MV-4-11 (cell line): ENCODE results near the gene PFDN2.
A peak's percentile ranks its signal among the peaks of the same experiment; 100 is the strongest.

Source experiments
- DNase-seq: peaks from one replicate; lab custom pipeline; 2025; lab: John Stamatoyannopoulos, UW

The PFDN2 gene

GRCh38 chr1:161117759-161118581 lies at the start of gene PFDN2, which contains the start of gene NIT1:
Gene PFDN2 (minus strand): TSS chr1:161118037. CDS start chr1:161118026, 11 bp downstream.
Gene NIT1 (plus strand): TSS chr1:161118105. CDS start chr1:161118177, 72 bp downstream.
- peak; percentile 63 for DNase-seq

- DNase-seq, result no peak
Observed at GRCh38 chr1:161166669-161167548, 49.1 kb upstream of the PFDN2 start.

DNA sequence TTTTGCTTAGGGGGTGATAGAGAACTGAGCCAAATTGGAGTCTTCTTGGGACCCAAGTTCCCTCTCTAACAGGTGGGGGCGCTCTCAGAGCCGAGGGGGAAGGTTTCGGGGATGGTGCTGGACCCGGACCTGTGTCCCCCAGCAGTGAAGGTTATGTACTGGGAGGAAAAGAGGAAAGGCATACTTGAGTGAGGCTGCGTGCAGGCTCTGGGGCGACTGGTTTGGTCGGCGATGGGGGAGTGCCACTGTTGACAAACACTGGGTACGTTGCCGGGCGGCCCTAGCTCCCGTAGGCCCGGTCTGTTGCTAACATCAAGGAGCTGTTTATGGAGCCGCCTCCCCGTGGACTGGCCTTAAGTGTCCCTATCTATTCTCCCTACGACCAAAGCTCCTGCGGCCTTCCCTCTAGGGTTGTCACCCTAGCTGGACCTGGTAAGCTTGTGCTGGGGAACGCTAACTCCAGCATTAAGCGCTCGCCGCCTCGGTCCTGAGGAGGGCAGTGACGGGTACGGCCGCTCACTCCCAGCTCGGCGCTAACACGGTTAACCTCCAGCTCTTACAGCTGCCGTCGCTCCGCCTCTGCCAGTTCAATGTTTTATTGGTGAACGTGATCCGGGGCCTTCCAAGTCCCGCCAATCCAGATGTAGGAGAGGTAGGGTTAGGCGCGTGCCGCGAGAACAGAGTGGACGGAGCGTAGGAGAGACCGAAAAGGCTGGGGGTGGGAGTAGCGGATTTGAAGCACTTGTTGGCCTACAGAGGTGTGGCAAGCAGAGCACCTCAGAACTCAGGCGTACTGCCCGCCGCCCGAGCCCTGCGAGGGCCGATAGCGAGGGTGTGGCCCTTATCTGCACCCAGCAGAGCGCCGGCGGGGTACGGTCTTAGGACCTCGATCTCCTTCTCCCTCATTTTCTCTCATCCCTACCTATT lies 48.2 kb upstream of the PFDN2 start, which contains the start of gene PPOX:
PPOX (plus strand) TSS at position 685 of the 927 bp plus-strand sequence. CDS start 422 bp downstream, outside the sequence.
- peak; percentile 97 for DNase-seq

GRCh38 chr1:161164901-161165610 lies 47.2 kb upstream of the PFDN2 start:
- no peak for DNase-seq

DNA sequence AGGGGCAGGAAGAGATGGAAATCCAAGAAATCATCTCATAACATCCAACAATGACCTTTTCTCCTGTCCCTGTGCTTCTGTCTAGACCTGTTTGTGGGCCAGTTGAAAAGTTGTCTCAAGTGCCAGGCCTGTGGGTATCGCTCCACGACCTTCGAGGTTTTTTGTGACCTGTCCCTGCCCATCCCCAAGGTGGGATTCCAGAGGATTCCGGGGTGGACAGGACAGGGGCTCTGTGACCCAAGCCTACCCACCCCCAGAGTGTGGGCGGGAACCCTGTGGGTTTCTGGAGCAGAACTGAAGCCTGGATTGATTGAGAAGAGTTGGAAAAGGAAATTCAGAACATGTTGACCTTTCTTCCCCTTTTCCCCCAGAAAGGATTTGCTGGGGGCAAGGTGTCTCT lies 46.0 kb upstream of the PFDN2 start:
- no peak for DNase-seq

DNA sequence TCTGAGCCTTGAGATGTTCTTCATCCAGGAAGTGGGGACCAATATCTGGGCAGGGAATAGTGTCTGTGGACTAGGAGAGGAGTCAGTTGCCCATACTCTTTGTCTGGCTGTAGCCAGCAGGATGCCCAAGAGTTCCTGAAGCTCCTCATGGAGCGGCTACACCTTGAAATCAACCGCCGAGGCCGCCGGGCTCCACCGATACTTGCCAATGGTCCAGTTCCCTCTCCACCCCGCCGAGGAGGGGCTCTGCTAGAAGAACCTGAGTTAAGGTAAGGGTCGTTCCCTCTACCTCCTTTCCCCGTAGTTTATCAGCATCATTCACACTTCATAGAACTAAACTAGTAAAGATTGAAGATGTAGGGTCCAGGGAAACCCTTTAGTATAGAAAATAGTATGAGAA lies 45.0 kb upstream of the PFDN2 start:
- DNase-seq, result no peak

- DNase-seq, result no peak
Observed at GRCh38 chr1:161162052-161162451, 44.2 kb upstream of the PFDN2 start.

GRCh38 chr1:161161652-161162051 lies 43.8 kb upstream of the PFDN2 start:
- DNase-seq, result no peak

- no peak for DNase-seq
Observed at GRCh38 chr1:161160671-161161145, 42.9 kb upstream of the PFDN2 start.

- DNase-seq, result no peak
Observed at GRCh38 chr1:161159913-161160243, 42.0 kb upstream of the PFDN2 start.

DNA sequence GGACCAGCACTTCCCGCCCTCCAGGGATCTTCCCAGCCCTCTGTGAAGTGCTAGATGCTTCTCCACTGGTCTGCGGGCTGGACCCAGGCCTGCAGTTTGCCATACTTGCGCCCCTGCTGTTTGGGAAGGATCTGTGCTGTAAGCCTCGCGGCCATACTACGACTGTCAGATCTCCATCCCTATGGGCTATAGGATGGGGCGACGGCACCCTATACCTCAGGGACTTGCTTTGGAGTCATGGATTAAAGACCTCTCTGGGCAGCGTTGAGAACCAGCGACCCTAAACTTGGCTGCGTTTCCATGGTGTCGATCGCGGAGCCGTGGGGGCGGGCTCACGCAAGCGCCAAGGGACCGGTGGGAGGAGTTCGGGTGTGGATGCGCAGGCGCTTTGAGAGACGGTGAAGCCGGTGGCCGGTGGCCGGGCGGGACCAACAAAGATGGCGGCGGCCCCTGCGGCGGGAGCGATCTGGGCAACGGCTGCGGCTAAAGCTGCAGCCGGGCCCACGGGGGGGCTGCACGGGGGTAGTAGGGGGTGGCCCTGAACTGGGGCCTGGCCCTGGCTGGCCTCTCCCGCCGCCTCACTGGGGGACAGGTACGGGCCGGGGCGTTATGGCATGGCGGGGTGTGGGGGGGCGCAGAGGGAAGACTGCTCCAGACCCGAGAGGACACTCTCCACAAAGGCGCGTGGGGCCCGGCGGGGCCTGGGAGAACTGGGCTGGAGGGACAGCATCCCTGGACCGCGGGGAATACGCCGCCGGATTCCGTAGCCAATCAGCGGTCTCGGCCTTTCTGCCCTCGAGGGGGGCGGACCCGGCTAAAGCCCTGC lies 41.5 kb upstream of the PFDN2 start, which contains the start of gene USP21:
USP21 (plus strand) TSS at position 414 of the 826 bp plus-strand sequence. CDS start 1,141 bp downstream, outside the sequence.
- peak; percentile 83 for DNase-seq

- no peak for DNase-seq
Observed at GRCh38 chr1:161158316-161159010, 40.6 kb upstream of the PFDN2 start.

DNA sequence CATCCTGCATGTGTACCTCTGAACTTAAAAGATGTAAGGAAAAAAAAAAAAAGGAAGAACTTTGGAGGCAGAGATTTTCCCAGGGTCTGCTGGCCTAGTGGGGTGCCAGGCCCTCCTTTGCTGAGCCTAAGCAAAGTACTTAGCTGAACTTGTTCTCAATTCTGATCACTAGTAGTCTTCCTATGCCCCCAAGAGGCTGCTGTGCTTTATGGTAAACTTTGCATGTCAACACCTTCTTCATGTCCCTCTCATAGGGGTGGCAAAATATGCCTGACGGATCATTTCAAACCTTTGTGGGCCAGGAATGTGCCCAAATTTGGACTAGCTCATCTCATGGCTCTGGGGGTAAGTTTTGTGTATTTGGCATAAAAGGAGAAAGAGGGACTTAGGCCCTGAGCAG lies 40.0 kb upstream of the PFDN2 start:
- no peak for DNase-seq

DNA sequence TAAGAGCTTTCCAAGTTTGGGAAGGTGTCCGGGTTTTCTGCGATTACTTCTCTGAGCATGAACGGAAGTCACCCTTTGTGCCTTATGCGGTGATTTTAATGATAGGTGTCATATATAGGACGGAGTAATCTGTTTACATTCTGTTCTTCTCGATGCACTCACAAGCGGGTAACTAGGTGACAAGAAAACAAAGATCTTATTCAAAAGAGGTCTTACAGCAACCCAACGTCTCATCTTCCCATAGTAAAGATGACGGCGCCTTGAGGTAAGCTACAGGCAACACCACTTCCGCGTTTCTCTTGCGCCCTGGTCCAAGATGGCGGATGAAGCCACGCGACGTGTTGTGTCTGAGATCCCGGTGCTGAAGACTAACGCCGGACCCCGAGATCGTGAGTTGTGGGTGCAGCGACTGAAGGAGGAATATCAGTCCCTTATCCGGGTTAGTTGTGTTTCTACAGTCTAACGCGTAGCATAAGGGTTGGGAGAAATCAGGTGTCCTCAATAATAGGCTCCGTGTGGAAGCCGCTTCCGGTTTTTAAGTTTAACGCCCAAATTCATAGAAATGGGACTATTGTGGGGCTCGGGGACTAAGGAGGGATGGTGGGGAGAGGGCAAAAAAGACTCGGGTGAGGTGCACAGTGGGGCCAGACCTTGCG lies 36.0 kb upstream of the PFDN2 start, which contains the start of gene UFC1:
UFC1 (plus strand) TSS at position 297 of the 656 bp plus-strand sequence; CDS start at position 317, 20 bp downstream.
- peak; percentile 87 for DNase-seq

DNA sequence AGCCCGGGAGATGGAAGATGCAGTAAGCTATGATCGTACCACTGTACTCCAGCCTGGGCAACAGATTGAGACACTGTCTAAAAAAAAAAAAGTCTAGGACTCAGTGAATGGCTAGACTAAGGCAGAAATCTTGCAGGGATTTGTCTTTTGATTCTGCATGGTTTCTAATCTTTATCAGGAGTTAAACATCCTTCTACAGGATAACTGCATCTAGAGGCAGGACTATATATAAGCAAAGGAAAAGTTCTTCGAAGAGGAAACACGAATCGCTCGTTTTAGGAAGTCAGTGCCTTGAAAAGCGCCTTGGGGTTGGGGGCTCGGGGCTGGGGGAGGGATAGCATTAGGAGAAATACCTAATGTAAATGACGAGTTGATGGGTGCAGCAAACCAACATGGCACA lies 35.3 kb upstream of the PFDN2 start:
- no peak for DNase-seq

GRCh38 chr1:161145832-161146231 lies 28.0 kb upstream of the PFDN2 start:
- no peak for DNase-seq

DNA sequence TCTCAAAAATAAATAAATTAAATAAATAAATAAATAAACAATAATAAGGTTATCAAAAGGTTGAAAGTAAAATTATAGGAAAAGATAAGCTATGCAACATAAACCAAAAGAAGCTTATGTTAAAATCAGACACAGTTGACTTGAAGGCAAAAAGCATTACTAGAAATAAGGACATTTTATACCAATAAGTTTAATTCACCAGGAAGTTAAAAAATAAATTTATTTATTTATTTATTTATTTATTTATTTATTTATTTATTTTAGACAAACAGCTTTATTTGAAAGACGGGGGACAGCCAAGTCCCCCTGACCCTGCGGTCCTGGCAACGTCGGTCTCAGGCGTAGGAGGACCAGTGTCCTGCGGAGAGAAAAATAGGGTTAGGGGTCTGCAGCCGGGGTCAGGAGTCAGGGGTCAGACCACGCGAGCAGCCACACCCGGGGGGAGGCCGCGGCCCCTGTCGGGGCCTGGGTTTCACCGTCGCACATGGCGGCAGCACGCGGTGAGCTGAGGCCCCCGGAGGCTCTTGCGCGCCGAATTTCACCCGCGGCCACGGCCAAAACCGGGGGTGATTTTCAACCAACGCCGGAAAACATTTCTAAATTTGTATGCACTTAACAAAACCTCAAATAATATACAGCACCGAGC lies 23.0 kb upstream of the PFDN2 start:
- DNase-seq, result no peak

GRCh38 chr1:161139766-161140165 lies 21.9 kb upstream of the PFDN2 start:
- DNase-seq, result peak; percentile 53
